Measurements from ENCODE around the gene DSCAML1. TPM values are rescaled to one million over a fixed set of nuclear protein-coding genes. Genes with fewer than 3 reads are reported as not detected.

Gene DSCAML1
- total RNA-seq, 1 experiment from 2014 or later, result 0.15 TPM

- Histone ChIP-seq H3K56ac (ENCODE audit: insufficient read length, low read depth, low read length) (no peak overlapping the region), H3K23me2 (ENCODE audit: insufficient read length, low read depth, low read length, poor library complexity, severe bottlenecking) (no peaks in the 10 kb centered on the region)
- peaks cover 11% of the 10 kb centered on the region for H3K27me3 Mint-ChIP-seq (ENCODE audit: low read depth)
These were observed 109.2 kb downstream of the DSCAML1 start for GRCh38 chr11:117687776-117688175.

More at GRCh38 chr11:117687776-117688175, 109.2 kb downstream of the DSCAML1 start:
- Histone ChIP-seq H3T11ph (ENCODE audit: low read length) (no peak overlapping the region), H2BK12ac (ENCODE audit: insufficient read length, low read depth, low read length) (no peak overlapping the region), H4K8ac (replicated peaks; ENCODE audit: insufficient read length, low read depth, low read length) (no peak overlapping the region), H3K23ac (ENCODE audit: insufficient read length, low read depth, low read length) (no peak overlapping the region), H3K4me2 (ENCODE audit: insufficient read depth, insufficient read length, low read length) (no peak overlapping the region), H3K79me1 (ENCODE audit: insufficient read depth, low read depth, low read length, poor library complexity, severe bottlenecking) (no peaks in the 10 kb centered on the region), H4K20me1 (ENCODE audit: control insufficient read depth, insufficient read depth, insufficient read length) (no peaks in the 10 kb centered on the region), H3K18ac (ENCODE audit: insufficient read length, low read depth, low read length) (no peak overlapping the region), H3K9ac (ENCODE audit: extremely low read depth, insufficient read length, low read length) (no peak overlapping the region), H2AK5ac (ENCODE audit: insufficient read length, low read length) (no peak overlapping the region), H2BK15ac (ENCODE audit: low read depth, low read length) (no peak overlapping the region), H2AFZ (ENCODE audit: low read length) (no peak overlapping the region), H3K4ac (ENCODE audit: low read depth, low read length) (no peak overlapping the region), H3K27ac (ENCODE audit: insufficient read length, low read depth, low read length) (no peak overlapping the region), H3K4me1 (ENCODE audit: insufficient read depth, low read length) (no peaks in the 10 kb centered on the region), H3K9me3 (ENCODE audit: control insufficient read depth, low read depth, low read length) (no peaks in the 10 kb centered on the region), H4K91ac (ENCODE audit: insufficient read length, low read depth, low read length) (no peak overlapping the region), H4K5ac (ENCODE audit: insufficient read length, low read depth, low read length) (no peak overlapping the region), H2BK120ac (ENCODE audit: low read depth, low read length, poor library complexity, severe bottlenecking) (no peak overlapping the region), H2BK5ac (ENCODE audit: insufficient read length, low read length) (no peak overlapping the region), H3K14ac (ENCODE audit: insufficient read depth, low read length) (no peak overlapping the region), H3K79me2 (ENCODE audit: insufficient read depth, low read length) (no peaks in the 10 kb centered on the region), H2BK20ac (ENCODE audit: low read depth, low read length, poor library complexity, severe bottlenecking) (no peak overlapping the region), H3K27me3 (ENCODE audit: insufficient read depth, low read length) (no peaks in the 10 kb centered on the region)
- no peak for DNase-seq
- TF ChIP-seq CTCF (conservative IDR thresholded peaks at IDR 0.05), result no peak
- Mint-ChIP-seq H3K4me3 (no peak overlapping the region), H3K9me3 (no peaks in the 10 kb centered on the region), H3K36me3 (ENCODE audit: insufficient read depth in 1 of 3, low read depth in 3 of 3) (no peaks in the 10 kb centered on the region; a peak in 1 of 7 replicates), H3K27ac (no peak overlapping the region), H3K4me1 (peaks cover 23 to 32% of the 10 kb centered on the region in 2 experiments)
- WGBS (ENCODE audit: extremely low coverage, insufficient read length, low lambda C conversion rate), result no CpG with 5 or more reads among the region's 6 CpGs

Data from H9 (cell line).